HG03571 (cell line): ENCODE measurements around the gene MAP3K20.
"Not testable (repeated sequence)": the region's sequence is repeated elsewhere in the genome, so short reads cannot be mapped to it uniquely, and the experiment has no call there.

Experiments used
- ATAC-seq: cut with Tn5 transposase; IDR thresholded peaks from one replicate; pipeline ENCODE4 v1.9.1; 2021; ENCODE audit not compliant: unreplicated experiment

Gene MAP3K20

DNA sequence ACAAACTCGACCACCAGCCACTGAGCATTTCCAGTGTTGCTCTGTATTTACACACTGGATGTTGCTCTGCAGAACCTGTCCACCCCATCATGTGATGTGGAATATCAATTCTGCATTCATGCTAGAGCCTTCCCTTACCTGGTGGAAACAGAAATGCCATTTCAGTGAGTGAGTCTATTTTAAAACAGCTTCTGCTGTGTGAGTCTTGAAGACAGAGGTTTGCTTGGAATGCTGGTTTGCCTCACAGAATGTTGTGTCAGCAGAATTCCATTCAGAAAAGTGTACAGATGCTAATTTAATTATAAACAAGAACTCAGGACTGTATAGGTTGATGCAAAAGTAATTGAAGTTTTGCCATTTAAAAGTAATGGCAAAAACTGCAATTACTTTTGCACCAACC is 118.3 kb downstream of the MAP3K20 start:
- no peak for ATAC-seq

GRCh38 chr2:173195100-173195499 is 119.5 kb downstream of the MAP3K20 start:
- ATAC-seq = no peak

GRCh38 chr2:173196080-173196479 is 120.4 kb downstream of the MAP3K20 start:
- no peak for ATAC-seq

DNA sequence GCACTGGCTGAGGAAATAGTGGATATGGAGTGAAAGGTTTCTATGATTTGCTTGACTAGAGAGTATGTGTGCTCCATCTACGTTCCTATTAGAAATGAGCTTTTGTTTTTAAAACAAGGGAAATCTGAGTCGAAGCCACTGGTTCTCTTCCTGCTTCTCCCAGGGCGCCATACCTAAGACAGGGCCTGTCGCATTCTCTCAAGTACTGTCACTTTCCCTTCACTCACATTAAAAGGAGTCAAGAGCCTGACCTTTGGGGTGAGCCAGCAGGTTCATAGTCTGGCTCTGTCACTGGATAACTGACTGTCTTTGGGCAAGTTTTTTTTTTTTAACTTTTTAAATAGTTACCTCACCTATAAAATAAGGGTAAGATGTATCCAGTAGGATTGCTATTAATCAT is 121.0 kb downstream of the MAP3K20 start:
- ATAC-seq = no peak

- ATAC-seq = no peak
Observed at GRCh38 chr2:173198327-173198726, 122.7 kb downstream of the MAP3K20 start.

DNA sequence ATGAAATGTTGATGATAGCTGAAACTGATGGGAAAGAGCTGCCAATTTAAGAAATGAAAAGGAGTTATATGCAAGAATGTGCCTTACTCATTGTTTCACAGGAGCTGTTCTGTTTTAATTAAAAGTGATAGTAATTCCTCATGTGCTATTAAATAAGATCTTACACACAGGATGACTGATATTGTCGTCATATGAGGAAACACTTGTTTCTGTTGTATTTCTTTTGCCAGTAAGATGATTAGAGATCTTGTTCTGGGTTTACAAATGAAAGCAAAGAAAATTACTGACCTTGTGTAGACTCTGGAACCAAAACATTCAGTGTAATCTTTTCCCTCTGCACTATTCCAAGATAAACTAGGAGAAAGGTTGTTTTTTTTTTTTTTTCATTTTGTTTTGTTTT is 123.6 kb downstream of the MAP3K20 start:
- ATAC-seq = no peak

DNA sequence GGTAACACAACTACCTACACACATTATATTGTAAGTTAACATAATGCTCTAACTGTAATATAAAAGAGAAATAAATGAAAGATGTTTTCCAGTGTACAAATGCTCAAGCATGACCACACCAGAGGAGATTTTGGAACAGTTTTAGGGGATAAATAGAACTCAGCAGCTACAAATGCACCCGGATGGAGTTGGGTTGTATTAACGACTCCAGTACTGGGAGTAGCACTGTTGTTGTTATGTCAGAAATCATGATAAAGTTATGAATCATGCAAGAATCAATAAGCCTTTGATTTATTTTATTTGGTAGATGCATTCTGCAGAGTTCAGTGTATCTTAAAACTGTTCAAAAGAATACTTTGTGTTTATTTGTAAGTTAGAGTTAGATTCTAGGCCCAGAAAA is 126.9 kb downstream of the MAP3K20 start:
- ATAC-seq = no peak

DNA sequence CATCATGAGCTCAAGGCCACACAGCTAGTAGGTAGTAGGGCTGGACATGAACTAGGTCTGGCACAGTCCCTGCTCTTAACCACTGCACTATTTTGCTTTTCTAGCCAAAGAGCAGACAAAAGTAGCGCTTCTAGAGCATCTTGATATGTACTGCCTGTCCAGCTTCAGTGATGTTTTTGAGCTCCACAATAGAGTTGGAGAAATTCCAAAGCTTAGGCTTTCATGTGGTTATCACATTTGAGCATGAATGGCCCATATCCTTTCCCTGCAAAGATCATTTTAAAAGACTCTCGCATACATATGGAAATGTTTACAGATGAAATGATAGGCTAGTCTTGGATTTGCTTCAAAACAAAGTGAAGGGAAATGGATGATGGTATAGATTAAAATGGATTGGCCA is 128.7 kb downstream of the MAP3K20 start:
- ATAC-seq = no peak

DNA sequence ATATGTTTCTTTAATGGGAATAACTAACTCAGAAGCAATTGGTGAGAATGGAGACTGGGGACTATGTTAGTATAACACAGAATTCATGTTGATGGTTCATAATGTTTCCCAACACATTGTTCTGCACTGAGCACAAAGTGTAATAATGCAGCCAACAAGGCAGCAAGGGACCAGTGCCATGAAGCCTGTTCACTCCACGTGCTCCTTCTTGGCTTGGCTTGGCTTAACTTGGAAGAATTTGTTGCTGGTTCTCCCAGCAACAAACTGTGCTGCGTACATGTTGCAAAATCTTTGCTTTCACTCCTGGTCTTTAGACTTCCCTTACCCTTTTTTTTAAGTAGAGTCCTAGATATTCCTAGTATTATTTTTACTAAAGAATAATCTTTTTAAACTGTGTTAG is 129.7 kb downstream of the MAP3K20 start:
- ATAC-seq = no peak

DNA sequence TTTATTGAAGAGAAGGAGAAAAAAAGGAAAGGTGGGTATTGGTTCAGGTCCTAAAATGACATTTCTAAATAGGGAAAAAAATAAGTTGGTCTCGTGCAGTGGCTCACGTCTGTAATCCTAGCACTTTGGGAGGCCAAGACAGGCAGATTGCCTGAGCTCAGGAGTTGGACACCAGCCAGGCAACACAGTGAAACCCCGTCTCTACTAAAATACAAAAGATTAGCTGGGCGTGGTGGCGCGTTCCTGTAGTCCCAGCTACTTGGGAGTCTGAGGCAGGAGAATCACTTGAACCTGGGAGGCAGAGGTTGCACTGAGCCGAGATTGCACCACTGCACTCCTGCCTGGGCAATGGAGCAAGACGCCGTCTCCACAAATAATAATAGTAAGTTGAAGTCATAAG is 131.5 kb downstream of the MAP3K20 start:
- ATAC-seq = not testable (repeated sequence)

GRCh38 chr2:173210270-173211196 is 134.9 kb downstream of the MAP3K20 start:
- ATAC-seq = no peak

DNA sequence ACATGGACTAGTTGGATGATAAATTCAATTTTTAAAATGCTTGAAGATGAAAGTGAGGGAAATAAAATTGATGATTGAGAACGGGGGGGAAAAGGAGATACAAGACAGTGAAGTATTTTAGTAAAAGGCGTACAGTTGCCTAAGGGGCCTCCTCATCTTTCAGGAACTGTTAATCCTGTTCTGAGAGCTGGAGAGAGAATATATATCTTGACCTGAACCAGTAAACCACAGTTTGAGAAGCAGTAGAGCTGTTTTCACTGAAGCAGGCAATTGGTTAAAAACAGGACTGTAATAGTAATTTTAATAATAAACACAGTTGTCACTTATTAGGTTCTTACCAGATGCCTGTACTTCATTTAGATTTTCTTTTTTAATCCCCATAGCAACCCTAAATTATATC is 137.5 kb downstream of the MAP3K20 start:
- no peak for ATAC-seq

GRCh38 chr2:173214213-173214612 is 138.6 kb downstream of the MAP3K20 start:
- no peak for ATAC-seq

- no peak for ATAC-seq
Observed at GRCh38 chr2:173215316-173215715, 139.7 kb downstream of the MAP3K20 start.

- no peak for ATAC-seq
Observed at GRCh38 chr2:173216051-173216450, 140.4 kb downstream of the MAP3K20 start.

GRCh38 chr2:173216668-173217067 is 141.0 kb downstream of the MAP3K20 start:
- no peak for ATAC-seq

- ATAC-seq = no peak
Observed at GRCh38 chr2:173217116-173217840, 141.6 kb downstream of the MAP3K20 start.

- no peak for ATAC-seq
Observed at GRCh38 chr2:173218326-173219056, 142.8 kb downstream of the MAP3K20 start.

DNA sequence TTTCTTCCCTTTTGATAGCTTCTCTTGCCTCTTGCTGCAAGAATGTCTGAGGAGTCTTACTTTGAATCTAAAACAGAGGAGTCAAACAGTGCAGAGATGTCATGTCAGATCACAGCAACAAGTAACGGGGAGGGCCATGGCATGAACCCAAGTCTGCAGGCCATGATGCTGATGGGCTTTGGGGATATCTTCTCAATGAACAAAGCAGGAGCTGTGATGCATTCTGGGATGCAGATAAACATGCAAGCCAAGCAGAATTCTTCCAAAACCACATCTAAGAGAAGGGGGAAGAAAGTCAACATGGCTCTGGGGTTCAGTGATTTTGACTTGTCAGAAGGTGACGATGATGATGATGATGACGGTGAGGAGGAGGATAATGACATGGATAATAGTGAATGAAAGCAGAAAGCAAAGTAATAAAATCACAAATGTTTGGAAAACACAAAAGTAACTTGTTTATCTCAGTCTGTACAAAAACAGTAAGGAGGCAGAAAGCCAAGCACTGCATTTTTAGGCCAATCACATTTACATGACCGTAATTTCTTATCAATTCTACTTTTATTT is 145.6 kb downstream of the MAP3K20 start:
- ATAC-seq = no peak

GRCh38 chr2:173221937-173222594 is 146.4 kb downstream of the MAP3K20 start:
- ATAC-seq = no peak

- ATAC-seq = no peak
Observed at GRCh38 chr2:173223871-173224270, 148.2 kb downstream of the MAP3K20 start.
